Activated CD4-positive, alpha-beta T cell treated with anti-CD3 and anti-CD28 coated beads for 36 hours (primary cell): Measurements from ENCODE around the gene KIAA1328. TPM values are rescaled to one million over a fixed set of nuclear protein-coding genes. Genes with fewer than 3 reads are reported as not detected.
A peak's percentile ranks its signal among the peaks of the same experiment; 100 is the strongest.
"Not testable (repeated sequence)": the region's sequence is repeated elsewhere in the genome, so short reads cannot be mapped to it uniquely, and the experiment has no call there.

ENCODE experiments used
- ATAC-seq: fragments of 200-7000 bp; cut with Tn5 transposase; one replicate; pipeline ENCODE4 v1.10.0; 2021; ENCODE audit warnings: mild to moderate bottlenecking, moderate library complexity
- CTCF ChIA-PET: fragments of 350-600 bp; sonication (Branson Sonifier 250); formaldehyde crosslinking; loops from one replicate; lab custom pipeline; 2021; ENCODE audit warnings: antibody characterized with exemption; lab: Charles Lee
- POLR2A ChIA-PET: fragments of 350-600 bp; sonication (Branson Sonifier 250); formaldehyde crosslinking; loops from one replicate; lab custom pipeline; 2021; ENCODE audit warnings: antibody characterized with exemption, inconsistent platforms; lab: Charles Lee
- DNase-seq: peaks from one replicate; pipeline ENCODE4 v3.0.0-alpha.2; 2020
- H3K27ac Mint-ChIP-seq: one replicate; pipeline ENCODE4 v1.8.0; 2021; ENCODE audit warnings: mixed read lengths
- H3K27me3 Mint-ChIP-seq: one replicate; pipeline ENCODE4 v1.8.0; 2021; ENCODE audit warnings: mixed read lengths
- H3K36me3 Mint-ChIP-seq: one replicate; pipeline ENCODE4 v1.8.0; 2021; ENCODE audit warnings: low read depth, mixed read lengths
- H3K4me1 Mint-ChIP-seq: one replicate; pipeline ENCODE4 v1.8.0; 2021; ENCODE audit warnings: mixed read lengths
- H3K4me3 Mint-ChIP-seq: one replicate; pipeline ENCODE4 v1.8.0; 2021; ENCODE audit warnings: mild to moderate bottlenecking, moderate library complexity, mixed read lengths
- H3K9me3 Mint-ChIP-seq: one replicate; pipeline ENCODE4 v1.8.0; 2021; ENCODE audit warnings: low read depth, mixed read lengths
- intact Hi-C, 2 experiments: fragments of 100-400 bp; cut with DNase I in 1 of 2; cut with micrococcal nuclease in 1 of 2; formaldehyde crosslinking; loops; one replicate each; pipeline versions ENCODE4 v1.14.2 to v1.15.1; 2022 to 2024; cut with DNase I, micrococcal nuclease
- total RNA-seq, 2 experiments: library from RNA; stranded (reverse); gene quantifications; one replicate each; pipeline ENCODE4 v1.2.3, GENCODE V29; 2021

Gene KIAA1328
- total RNA-seq, 2 experiments from 2014 or later: 5.8 to 7.4 TPM

DNA sequence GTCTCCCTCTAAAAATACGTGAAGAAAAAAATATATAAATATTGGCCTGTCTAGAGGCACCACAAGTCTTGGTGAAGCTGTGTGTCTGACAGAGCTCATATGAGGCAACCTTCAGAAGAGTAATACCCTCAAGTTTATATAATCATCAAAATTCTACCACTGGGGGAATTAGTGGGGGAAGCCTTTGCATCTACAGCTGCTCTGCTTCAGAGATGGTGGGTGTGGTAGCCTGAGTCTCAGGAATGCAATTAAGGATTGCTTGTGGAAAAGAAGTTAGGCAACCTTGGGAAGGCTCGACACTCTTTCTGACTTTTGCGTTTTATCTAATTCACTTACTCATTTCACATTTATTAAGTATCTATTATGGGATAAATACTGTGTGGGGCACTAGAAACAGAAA is 17.5 kb upstream of the KIAA1328 start:
- Mint-ChIP-seq H3K27ac (no peak overlapping the region), H3K27me3 (no peaks in the 10 kb centered on the region), H3K4me1 (peaks cover 14% of the 10 kb centered on the region), H3K4me3 (no peak overlapping the region), H3K36me3 (peaks cover 12% of the 10 kb centered on the region), H3K9me3 (no peaks in the 10 kb centered on the region)
- no peak for DNase-seq
- ATAC-seq: no peak
- CTCF ChIA-PET: interaction anchor here (1.2 to 4.3 kb wide), 2 partner anchors 18 to 124 kb away, joined by 5 to 46 read pairs; no protein-coding TSS in a partner anchor
- intact Hi-C loops: no loop called here
- POLR2A ChIA-PET: interaction anchor here (0.7 kb wide), 1 partner anchor 15 kb away, joined by 3 read pairs; no protein-coding TSS in a partner anchor

DNA sequence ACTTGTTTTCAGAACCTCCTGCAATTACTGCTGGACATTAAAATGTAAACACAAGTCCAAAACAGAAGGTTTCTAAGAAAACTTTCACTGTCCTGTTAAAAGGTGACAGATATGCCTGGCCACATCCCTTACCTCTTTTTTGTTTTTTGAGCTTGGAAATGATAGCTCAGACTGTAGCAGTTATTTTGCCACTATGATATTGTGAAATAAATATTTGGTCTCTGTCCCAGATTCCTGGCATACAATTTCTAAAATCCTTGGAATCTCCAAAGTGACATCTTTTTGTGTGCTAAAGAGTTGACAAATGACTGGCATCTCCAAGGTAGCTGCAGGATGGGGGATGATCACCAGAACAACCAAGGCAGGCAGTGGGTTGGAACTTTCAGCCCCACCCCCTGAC is 17.0 kb upstream of the KIAA1328 start:
- ChIA-PET CTCF (interaction anchor here (4.3 kb wide), 1 partner anchor 124 kb away, joined by 46 read pairs; no protein-coding TSS in a partner anchor), POLR2A (no interaction called here)
- no peak overlapping the region for H3K27ac Mint-ChIP-seq
- peaks cover 14% of the 10 kb centered on the region for H3K4me1 Mint-ChIP-seq
- no peak for ATAC-seq
- intact Hi-C loops: no loop called here
- DNase-seq: no peak
- H3K27me3 Mint-ChIP-seq: no peaks in the 10 kb centered on the region
- no peak overlapping the region for H3K4me3 Mint-ChIP-seq
- H3K36me3 Mint-ChIP-seq: peaks cover 14% of the 10 kb centered on the region
- H3K9me3 Mint-ChIP-seq: no peaks in the 10 kb centered on the region

DNA sequence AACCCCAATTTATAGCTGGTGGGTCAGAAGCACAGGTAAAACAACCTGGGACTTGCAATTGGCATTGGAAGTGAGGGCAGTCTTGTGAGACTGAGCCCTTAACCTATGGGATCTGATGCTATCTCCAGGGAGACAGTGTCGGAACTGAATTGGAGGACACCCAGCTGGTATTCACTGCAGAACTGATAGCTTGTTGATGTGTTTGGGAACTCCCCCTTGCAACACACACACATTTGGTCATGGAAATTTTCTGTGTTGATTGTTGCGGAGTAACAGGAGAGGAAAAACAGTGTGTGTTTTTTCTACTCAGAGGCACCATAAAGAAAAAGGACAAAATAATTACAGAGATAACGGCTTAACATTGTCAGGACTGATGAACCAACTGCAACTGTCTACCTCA is 16.2 kb upstream of the KIAA1328 start:
- ATAC-seq (no peak), DNase-seq (no peak)
- no peak overlapping the region for H3K27ac Mint-ChIP-seq
- CTCF ChIA-PET: interaction anchor here (4.3 kb wide), 1 partner anchor 125 kb away, joined by 46 read pairs; no protein-coding TSS in a partner anchor
- intact Hi-C loops: no loop called here
- H3K4me1 Mint-ChIP-seq: peaks cover 14% of the 10 kb centered on the region
- no peaks in the 10 kb centered on the region for H3K27me3 Mint-ChIP-seq
- peaks cover 11% of the 10 kb centered on the region for H3K36me3 Mint-ChIP-seq
- no peaks in the 10 kb centered on the region for H3K9me3 Mint-ChIP-seq
- POLR2A ChIA-PET: no interaction called here
- no peak overlapping the region for H3K4me3 Mint-ChIP-seq

DNA sequence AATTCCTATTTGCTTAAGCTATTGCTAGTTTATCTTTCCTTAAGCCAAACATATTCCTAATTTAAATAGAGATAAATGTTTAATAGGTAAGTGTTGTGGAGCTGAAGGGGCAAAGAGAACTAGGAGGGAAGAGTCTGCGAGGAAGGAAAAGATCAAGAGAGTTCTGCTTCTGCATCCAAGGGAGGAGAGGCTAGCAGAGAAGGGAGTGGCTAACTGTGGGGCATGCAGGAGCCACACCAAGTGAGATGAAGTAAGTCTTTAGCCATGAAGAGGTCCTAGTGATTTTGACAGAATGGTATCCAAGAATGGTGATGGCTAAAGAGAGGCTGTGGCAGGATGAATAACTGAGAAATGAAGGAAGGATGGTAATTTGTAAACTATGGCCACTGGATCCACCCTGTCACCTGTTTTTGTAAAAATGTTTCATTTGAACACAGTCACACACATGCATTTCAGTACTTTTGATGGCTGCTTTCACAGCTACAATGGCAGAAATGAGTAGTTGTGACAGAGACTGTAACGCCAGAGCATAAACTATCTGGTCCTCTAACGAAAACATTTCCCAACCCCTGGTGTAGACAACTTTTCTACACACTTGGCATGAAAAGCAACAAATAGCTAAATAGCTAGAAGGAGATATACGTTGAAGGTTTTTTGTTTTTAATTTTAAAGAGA is 15.7 kb upstream of the KIAA1328 start:
- ChIA-PET POLR2A (no interaction called here), CTCF (interaction anchor here (1.3 to 4.3 kb wide), 2 partner anchors 125 to 126 kb away, joined by 4 to 46 read pairs; no protein-coding TSS in a partner anchor)
- Mint-ChIP-seq H3K27ac (peak overlapping the region; percentile 38), H3K9me3 (no peaks in the 10 kb centered on the region), H3K36me3 (peaks cover 15% of the 10 kb centered on the region), H3K27me3 (no peaks in the 10 kb centered on the region), H3K4me3 (no peak overlapping the region), H3K4me1 (peaks cover 14% of the 10 kb centered on the region)
- intact Hi-C loops: no loop called here
- ATAC-seq (peak; percentile 20), DNase-seq (no peak)

DNA sequence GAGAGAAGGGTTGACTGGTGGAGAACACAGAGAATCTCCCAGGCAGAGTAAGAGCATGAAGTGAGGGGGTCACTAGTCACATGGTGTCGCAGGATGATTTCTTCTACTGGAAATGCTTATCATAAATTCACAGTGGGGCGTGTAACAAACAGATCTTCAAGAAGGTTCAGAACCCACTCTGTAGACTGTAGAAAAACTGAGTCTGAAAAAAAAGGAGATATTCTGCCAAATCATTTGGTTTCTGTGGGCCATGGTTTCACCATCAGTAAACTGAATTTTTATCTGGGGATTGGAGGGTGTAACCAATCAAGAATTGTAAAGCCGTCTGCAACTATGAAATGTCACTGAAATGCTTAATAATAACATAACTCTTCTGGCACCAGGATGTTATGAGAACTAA is 15.1 kb upstream of the KIAA1328 start:
- DNase-seq (no peak), ATAC-seq (no peak)
- intact Hi-C loops: no loop called here
- Mint-ChIP-seq H3K27ac (no peak overlapping the region), H3K9me3 (no peaks in the 10 kb centered on the region), H3K36me3 (peaks cover 19% of the 10 kb centered on the region), H3K4me1 (peaks cover 14% of the 10 kb centered on the region), H3K27me3 (no peaks in the 10 kb centered on the region), H3K4me3 (no peak overlapping the region)
- POLR2A ChIA-PET: no interaction called here
- CTCF ChIA-PET: interaction anchor here (1.3 kb wide), 1 partner anchor 126 kb away, joined by 4 read pairs; no protein-coding TSS in a partner anchor

DNA sequence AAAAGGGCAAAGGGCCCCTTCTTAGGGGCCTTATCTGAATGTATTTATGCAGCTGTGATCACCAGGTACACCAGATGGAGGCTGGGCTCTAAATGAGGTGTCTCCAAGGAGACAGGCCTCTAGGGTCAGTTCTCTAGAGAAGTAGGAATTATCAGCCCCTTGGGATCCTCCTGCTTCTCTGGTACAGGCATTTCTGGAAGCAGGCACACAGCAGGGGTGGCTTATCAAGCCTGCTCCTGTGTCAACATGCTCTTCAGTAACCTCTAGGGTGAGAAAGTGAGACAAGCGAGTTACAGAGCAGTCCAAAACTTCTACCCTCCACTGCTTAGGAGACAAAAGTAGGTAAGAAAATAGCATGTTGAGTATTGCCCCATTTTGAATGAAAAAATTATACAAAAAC is 13.9 kb upstream of the KIAA1328 start:
- no peaks in the 10 kb centered on the region for H3K9me3 Mint-ChIP-seq
- POLR2A ChIA-PET: no interaction called here

DNA sequence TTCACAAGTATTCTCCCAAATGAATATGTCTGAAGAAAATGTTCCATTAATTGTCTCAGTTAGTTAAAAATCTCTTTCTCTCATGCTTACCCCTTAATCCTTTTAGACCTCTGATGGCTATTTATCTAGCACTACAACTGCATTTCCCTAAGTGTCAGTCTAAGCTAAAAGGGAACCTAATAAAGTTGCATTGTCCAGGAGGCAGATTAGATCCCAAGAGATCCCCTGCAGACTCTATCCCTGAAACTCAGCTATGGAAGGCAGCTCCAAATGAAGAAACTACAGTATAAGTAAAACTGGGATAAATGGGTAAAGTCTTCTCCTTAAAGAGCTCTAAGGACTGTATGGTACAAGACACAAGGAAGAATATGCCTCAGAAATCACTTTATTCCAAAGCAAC is 12.8 kb upstream of the KIAA1328 start:
- H3K27ac Mint-ChIP-seq, H3K4me3 Mint-ChIP-seq, DNase-seq, H3K9me3 Mint-ChIP-seq, H3K27me3 Mint-ChIP-seq, intact Hi-C loops, ATAC-seq, H3K4me1 Mint-ChIP-seq, POLR2A ChIA-PET: not testable (repeated sequence)
- CTCF ChIA-PET: interaction anchor here (1.4 kb wide), 1 partner anchor 129 kb away, joined by 4 read pairs; no protein-coding TSS in a partner anchor
- peaks cover 24% of the 10 kb centered on the region for H3K36me3 Mint-ChIP-seq

More for the DNA sequence above, 13.9 kb upstream of the KIAA1328 start:
- ATAC-seq (no peak), DNase-seq (no peak)
- Mint-ChIP-seq H3K36me3 (peaks cover 22% of the 10 kb centered on the region), H3K4me3 (no peak overlapping the region), H3K27ac (no peak overlapping the region), H3K27me3 (no peaks in the 10 kb centered on the region), H3K4me1 (peaks cover 9% of the 10 kb centered on the region)
- intact Hi-C loops: no loop called here
- CTCF ChIA-PET: no interaction called here

DNA sequence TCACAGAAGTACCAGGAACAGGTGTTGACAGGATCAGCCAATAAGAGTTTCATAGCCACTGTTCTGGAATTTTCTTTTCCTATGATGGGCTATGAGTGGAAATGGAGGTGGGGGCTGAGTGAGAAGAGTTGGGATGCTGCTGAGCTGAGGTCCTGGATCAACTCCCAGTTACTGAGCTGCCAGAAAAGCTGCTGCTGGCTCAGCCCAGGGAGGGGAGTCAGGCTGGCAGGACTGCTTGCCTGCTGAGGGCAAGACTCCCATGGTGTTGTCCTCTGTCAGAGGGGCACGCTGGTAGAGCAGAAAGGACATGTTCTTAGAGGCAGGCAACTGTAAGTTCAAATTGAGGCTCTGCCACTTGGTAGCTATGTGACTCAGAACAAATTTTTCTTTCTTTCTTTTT is 11.9 kb upstream of the KIAA1328 start:
- Mint-ChIP-seq H3K9me3 (no peaks in the 10 kb centered on the region), H3K27ac (no peak overlapping the region), H3K36me3 (peaks cover 30% of the 10 kb centered on the region), H3K4me3 (no peak overlapping the region), H3K27me3 (no peaks in the 10 kb centered on the region), H3K4me1 (peaks cover 9% of the 10 kb centered on the region)
- POLR2A ChIA-PET: no interaction called here
- no peak for DNase-seq
- ATAC-seq: no peak
- intact Hi-C loops: no loop called here
- CTCF ChIA-PET: no interaction called here

DNA sequence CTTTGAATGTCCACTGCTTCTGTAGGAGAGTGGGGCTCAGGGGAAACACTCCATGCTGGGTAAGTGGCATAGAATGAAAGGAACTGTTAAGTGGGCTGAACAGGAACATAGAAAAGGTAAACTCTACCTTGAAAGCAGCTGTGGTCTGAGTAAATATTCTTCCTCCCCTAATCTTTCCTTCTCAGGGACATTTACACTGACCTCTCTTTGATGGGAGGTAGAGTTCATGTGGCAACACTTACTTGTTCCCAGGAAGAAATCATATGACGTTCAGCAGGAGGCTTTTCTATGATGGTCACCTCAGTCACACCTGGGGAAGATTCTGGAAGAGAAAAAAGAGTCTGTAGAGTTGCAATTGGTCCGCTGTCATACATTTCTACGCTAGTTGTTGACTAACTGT is 10.3 kb upstream of the KIAA1328 start:
- Mint-ChIP-seq H3K36me3 (peaks cover 30% of the 10 kb centered on the region), H3K4me1 (peaks cover 3% of the 10 kb centered on the region), H3K4me3 (no peak overlapping the region), H3K9me3 (no peaks in the 10 kb centered on the region), H3K27ac (no peak overlapping the region), H3K27me3 (no peaks in the 10 kb centered on the region)
- ATAC-seq (no peak), DNase-seq (no peak)
- intact Hi-C loops: no loop called here
- POLR2A ChIA-PET: no interaction called here
- CTCF ChIA-PET: no interaction called here

DNA sequence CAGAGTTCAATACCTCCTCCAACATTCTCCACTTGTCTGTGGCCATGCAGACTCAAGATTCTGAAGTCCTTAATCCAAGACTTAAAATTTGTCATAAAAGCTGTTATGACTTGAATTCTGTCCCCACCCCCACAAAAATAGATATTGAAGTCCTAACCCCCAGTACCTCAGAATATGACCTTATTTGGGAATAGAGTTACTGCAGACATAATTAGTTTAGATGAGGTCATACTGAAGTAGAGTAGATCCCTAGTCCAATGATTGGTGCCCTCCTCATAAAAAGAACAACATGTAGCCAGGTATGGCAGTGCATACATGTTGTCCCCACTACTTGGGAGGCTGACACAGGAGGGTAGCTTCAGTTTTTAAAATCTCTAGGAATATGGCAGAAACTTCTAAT is 9.3 kb upstream of the KIAA1328 start:
- POLR2A ChIA-PET: no interaction called here
- Mint-ChIP-seq H3K9me3 (no peaks in the 10 kb centered on the region), H3K4me1 (no peaks in the 10 kb centered on the region), H3K4me3 (no peak overlapping the region), H3K36me3 (peaks cover 31% of the 10 kb centered on the region), H3K27me3 (no peaks in the 10 kb centered on the region), H3K27ac (no peak overlapping the region)
- CTCF ChIA-PET: no interaction called here
- intact Hi-C loops: no loop called here
- ATAC-seq (no peak), DNase-seq (no peak)

DNA sequence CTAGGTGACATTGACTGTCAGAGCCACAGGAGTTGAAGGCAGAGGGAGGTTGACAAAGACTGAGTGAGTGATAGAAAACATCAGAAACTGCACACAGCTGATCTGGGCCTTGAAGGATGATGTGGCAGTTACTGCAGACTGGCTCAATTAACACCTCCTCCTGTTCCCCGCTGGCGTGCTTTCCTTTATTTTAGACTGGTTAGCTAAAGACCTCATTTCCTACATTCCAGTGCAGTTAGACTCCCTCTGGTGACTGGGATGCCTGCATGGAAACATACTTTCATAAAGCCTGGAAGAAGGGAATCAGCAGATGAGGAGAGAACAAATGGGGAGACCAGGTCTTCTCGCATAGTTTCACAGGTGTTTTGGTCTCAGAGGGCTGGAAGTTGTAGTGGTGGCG is 7.2 kb upstream of the KIAA1328 start:
- H3K9me3 Mint-ChIP-seq: no peaks in the 10 kb centered on the region
- H3K27ac Mint-ChIP-seq: no peak overlapping the region
- H3K27me3 Mint-ChIP-seq: no peaks in the 10 kb centered on the region
- ChIA-PET POLR2A (no interaction called here), CTCF (no interaction called here)
- intact Hi-C loops: no loop called here
- peaks cover 32% of the 10 kb centered on the region for H3K36me3 Mint-ChIP-seq
- DNase-seq: no peak
- no peak overlapping the region for H3K4me3 Mint-ChIP-seq
- H3K4me1 Mint-ChIP-seq: no peaks in the 10 kb centered on the region
- ATAC-seq: no peak

DNA sequence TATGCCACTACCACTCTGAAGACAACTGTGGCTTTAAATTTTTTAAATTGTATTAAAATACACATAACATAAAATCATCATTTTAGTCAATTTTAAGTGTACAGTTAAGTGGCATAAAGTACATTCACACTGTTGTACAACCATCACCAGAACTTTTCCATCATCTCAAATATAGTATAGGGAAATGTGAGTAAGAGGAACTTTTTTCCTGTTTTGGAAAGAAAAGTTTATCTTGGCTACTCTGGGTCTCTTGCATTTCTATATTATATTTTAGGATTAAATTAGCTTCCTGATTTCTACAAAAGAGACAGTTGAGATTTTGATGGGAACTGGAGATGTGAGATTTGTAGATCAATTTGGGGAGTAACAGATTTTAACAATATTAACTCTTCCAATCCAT is 3.4 kb upstream of the KIAA1328 start:
- no peak for ATAC-seq
- POLR2A ChIA-PET: no interaction called here
- Mint-ChIP-seq H3K9me3 (no peaks in the 10 kb centered on the region), H3K36me3 (peaks cover 24% of the 10 kb centered on the region), H3K4me3 (no peak overlapping the region), H3K27me3 (no peaks in the 10 kb centered on the region), H3K27ac (no peak overlapping the region), H3K4me1 (peaks cover 20% of the 10 kb centered on the region)
- intact Hi-C loops: loop anchor here in 1 of 2 experiments (5.0 kb wide), 1 partner anchor 1328 kb away; the partner anchor contains the start of gene INO80C
- CTCF ChIA-PET: no interaction called here
- no peak for DNase-seq
